Measurements from ENCODE around the gene TM4SF4. TPM values are rescaled to one million over a fixed set of nuclear protein-coding genes. Genes with fewer than 3 reads are reported as not detected.

Gene TM4SF4
- total RNA-seq: not detected in 2 replicates
- total RNA-seq (2013): not detected
- polyA plus RNA-seq: not detected in 2 replicates
- not detected in 2 replicates for polyA minus RNA-seq

DNA sequence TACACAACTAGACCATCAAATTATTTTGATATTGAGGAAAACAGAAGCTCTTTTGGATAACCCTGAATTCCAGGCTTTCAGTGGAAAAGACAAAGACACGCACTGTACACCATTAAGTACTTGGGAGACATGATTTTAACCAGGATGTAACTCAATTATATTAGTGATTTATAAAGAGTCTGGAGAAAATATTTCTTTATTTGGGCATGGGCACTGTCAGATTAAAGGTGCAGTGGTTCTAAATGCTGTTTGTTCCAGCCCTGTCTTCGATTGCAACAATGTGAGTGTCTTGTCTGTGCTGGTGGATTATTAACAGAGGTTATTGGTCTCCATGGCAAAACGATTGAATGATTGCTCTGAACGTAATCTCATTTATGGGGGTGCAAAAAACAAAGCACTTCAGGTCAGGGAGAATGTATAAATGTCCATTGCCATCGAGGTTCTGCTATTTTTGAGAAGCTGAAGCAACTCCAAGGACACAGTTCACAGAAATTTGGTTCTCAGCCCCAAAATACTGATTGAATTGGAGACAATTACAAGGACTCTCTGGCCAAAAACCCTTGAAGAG, at the start of gene TM4SF4:
TSS of gene TM4SF4 (plus strand) at position 448 of the 568 bp plus-strand sequence. CDS start 181 bp downstream, outside the sequence.
- no peaks in the 10 kb centered on the region for H3K9me3 Mint-ChIP-seq (ENCODE audit: insufficient read depth)
- Histone ChIP-seq H3K27ac (ENCODE audit: low read length in 2 of 2) (no peak within 1 kb of the TSS), H3K4me1 (ENCODE audit: control insufficient read depth in 2 of 2, insufficient read depth in 2 of 2, low read length in 2 of 2) (no peaks in the 10 kb centered on the region), H4K20me1 (ENCODE audit: control insufficient read depth, insufficient read depth, low read length, poor library complexity, severe bottlenecking) (no peaks in the 10 kb centered on the region), H3K27me3 (replicated peaks in 1 of 4; ENCODE audit: control extremely low read depth in 1 of 4, control insufficient read depth in 3 of 4, insufficient read depth in 4 of 4, low read length in 3 of 4) (no peaks in the 10 kb centered on the region), H3K9ac (ENCODE audit: low read length) (no peak within 1 kb of the TSS), H3K79me2 (ENCODE audit: control insufficient read depth, insufficient read depth, low read length) (no peaks in the 10 kb centered on the region), H2AFZ (ENCODE audit: insufficient read depth, low read depth, low read length, poor library complexity, severe bottlenecking) (no peak within 1 kb of the TSS), H3K36me3 (replicated peaks in 1 of 2; ENCODE audit: control extremely low read depth in 1 of 2, control insufficient read depth in 1 of 2, extremely low read depth in 1 of 2, insufficient read depth in 2 of 2, low read length in 1 of 2) (no peaks in the 10 kb centered on the region), H3K9me3 (ENCODE audit: control extremely low read depth in 1 of 3, control insufficient read depth in 2 of 3, insufficient read depth in 1 of 3, low read length in 2 of 3) (no peaks in the 10 kb centered on the region), H3K4me3 (ENCODE audit: control extremely low read depth in 1 of 5, extremely low read depth in 1 of 5, insufficient read depth in 1 of 5, low read depth in 2 of 5, low read length in 4 of 5) (no peak within 1 kb of the TSS), H3K4me2 (replicated peaks; ENCODE audit: low read depth, low read length, poor library complexity, severe bottlenecking) (no peak within 1 kb of the TSS)
- DNase-seq (no peak), ATAC-seq (ENCODE audit: low read depth) (no peak)
- intact Hi-C loops (cut with micrococcal nuclease): no loop called here
- WGBS (ENCODE audit: insufficient coverage): 80% methylated on average over 4 of the region's 5 CpGs
- CTCF ChIA-PET: interaction anchor here (0.5 kb wide), 1 partner anchor 519 kb away, joined by 4 read pairs; no protein-coding TSS in a partner anchor
- POLR2A ChIA-PET: no interaction called here
- TF ChIP-seq, protein P1, sequence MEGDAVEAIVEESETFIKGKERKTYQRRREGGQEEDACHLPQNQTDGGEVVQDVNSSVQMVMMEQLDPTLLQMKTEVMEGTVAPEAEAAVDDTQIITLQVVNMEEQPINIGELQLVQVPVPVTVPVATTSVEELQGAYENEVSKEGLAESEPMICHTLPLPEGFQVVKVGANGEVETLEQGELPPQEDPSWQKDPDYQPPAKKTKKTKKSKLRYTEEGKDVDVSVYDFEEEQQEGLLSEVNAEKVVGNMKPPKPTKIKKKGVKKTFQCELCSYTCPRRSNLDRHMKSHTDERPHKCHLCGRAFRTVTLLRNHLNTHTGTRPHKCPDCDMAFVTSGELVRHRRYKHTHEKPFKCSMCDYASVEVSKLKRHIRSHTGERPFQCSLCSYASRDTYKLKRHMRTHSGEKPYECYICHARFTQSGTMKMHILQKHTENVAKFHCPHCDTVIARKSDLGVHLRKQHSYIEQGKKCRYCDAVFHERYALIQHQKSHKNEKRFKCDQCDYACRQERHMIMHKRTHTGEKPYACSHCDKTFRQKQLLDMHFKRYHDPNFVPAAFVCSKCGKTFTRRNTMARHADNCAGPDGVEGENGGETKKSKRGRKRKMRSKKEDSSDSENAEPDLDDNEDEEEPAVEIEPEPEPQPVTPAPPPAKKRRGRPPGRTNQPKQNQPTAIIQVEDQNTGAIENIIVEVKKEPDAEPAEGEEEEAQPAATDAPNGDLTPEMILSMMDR (IDR thresholded peaks at IDR 0.05): no peak
- TF ChIP-seq EZH2 (IDR thresholded peaks at IDR 0.05; ENCODE audit: borderline replicate concordance, insufficient read depth, low read depth, low read length, poor library complexity, severe bottlenecking): no peak
- no peaks in the 10 kb centered on the region for H3K4me1 Mint-ChIP-seq
- H3K27ac Mint-ChIP-seq: no peak within 1 kb of the TSS
- no peak within 1 kb of the TSS for H3K4me3 Mint-ChIP-seq
- H3K27me3 Mint-ChIP-seq: peaks cover 4% of the 10 kb centered on the region

GRCh38 chr3:149424918-149425317, 49.6 kb upstream of the TM4SF4 start:
- no peak overlapping the region for H3K9ac ChIP-seq (ENCODE audit: low read length)
- CTCF ChIA-PET: no interaction called here
- ATAC-seq (ENCODE audit: low read depth): no peak
- Mint-ChIP-seq H3K4me1 (no peaks in the 10 kb centered on the region), H3K9me3 (ENCODE audit: insufficient read depth) (no peaks in the 10 kb centered on the region), H3K27me3 (peaks cover 23% of the 10 kb centered on the region), H3K27ac (no peak overlapping the region), H3K4me3 (no peak overlapping the region)
- H3K9me3 ChIP-seq (ENCODE audit: control extremely low read depth in 1 of 3, control insufficient read depth in 2 of 3, insufficient read depth in 1 of 3, low read length in 2 of 3): no peaks in the 10 kb centered on the region
- no CpG with 5 or more reads among the region's 2 CpGs for WGBS (ENCODE audit: insufficient coverage)
- intact Hi-C loops (cut with micrococcal nuclease): no loop called here
- H3K36me3 ChIP-seq (replicated peaks in 1 of 2; ENCODE audit: control extremely low read depth in 1 of 2, control insufficient read depth in 1 of 2, extremely low read depth in 1 of 2, insufficient read depth in 2 of 2, low read length in 1 of 2): no peaks in the 10 kb centered on the region
- POLR2A ChIA-PET: no interaction called here
- no peaks in the 10 kb centered on the region for H3K79me2 ChIP-seq (ENCODE audit: control insufficient read depth, insufficient read depth, low read length)
- DNase-seq: no peak
- no peaks in the 10 kb centered on the region for H4K20me1 ChIP-seq (ENCODE audit: control insufficient read depth, insufficient read depth, low read length, poor library complexity, severe bottlenecking)
- no peak overlapping the region for H3K4me3 ChIP-seq (ENCODE audit: control extremely low read depth in 1 of 5, extremely low read depth in 1 of 5, insufficient read depth in 1 of 5, low read depth in 2 of 5, low read length in 4 of 5)
- H2AFZ ChIP-seq (ENCODE audit: insufficient read depth, low read depth, low read length, poor library complexity, severe bottlenecking): no peak overlapping the region
- no peak for TF ChIP-seq EZH2 (IDR thresholded peaks at IDR 0.05; ENCODE audit: borderline replicate concordance, insufficient read depth, low read depth, low read length, poor library complexity, severe bottlenecking)
- TF ChIP-seq, protein P1 (IDR thresholded peaks at IDR 0.05): no peak
- H3K27me3 ChIP-seq (replicated peaks in 1 of 4; ENCODE audit: control extremely low read depth in 1 of 4, control insufficient read depth in 3 of 4, insufficient read depth in 4 of 4, low read length in 3 of 4): no peaks in the 10 kb centered on the region
- no peaks in the 10 kb centered on the region for H3K4me1 ChIP-seq (ENCODE audit: control insufficient read depth in 2 of 2, insufficient read depth in 2 of 2, low read length in 2 of 2)
- H3K4me2 ChIP-seq (replicated peaks; ENCODE audit: low read depth, low read length, poor library complexity, severe bottlenecking): no peak overlapping the region
- no peak overlapping the region for H3K27ac ChIP-seq (ENCODE audit: low read length in 2 of 2)

Data from B cell (primary cell).